ENCODE measurements around the gene MAP3K2.

GRCh38 chr2:127326289-127326945, 61.4 kb downstream of the MAP3K2 start:
- TF ChIP-seq, protein P1, sequence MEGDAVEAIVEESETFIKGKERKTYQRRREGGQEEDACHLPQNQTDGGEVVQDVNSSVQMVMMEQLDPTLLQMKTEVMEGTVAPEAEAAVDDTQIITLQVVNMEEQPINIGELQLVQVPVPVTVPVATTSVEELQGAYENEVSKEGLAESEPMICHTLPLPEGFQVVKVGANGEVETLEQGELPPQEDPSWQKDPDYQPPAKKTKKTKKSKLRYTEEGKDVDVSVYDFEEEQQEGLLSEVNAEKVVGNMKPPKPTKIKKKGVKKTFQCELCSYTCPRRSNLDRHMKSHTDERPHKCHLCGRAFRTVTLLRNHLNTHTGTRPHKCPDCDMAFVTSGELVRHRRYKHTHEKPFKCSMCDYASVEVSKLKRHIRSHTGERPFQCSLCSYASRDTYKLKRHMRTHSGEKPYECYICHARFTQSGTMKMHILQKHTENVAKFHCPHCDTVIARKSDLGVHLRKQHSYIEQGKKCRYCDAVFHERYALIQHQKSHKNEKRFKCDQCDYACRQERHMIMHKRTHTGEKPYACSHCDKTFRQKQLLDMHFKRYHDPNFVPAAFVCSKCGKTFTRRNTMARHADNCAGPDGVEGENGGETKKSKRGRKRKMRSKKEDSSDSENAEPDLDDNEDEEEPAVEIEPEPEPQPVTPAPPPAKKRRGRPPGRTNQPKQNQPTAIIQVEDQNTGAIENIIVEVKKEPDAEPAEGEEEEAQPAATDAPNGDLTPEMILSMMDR (conservative IDR thresholded peaks at IDR 0.05; ENCODE audit: low read depth, low read length) = no peak
- TF ChIP-seq EZH2 (IDR thresholded peaks at IDR 0.05; ENCODE audit: low read length, unreplicated experiment) = no peak

Measured in PC-3 (cell line).